M059J (cell line): ENCODE data around the gene KCTD11. TPM values are rescaled to one million over a fixed set of nuclear protein-coding genes. Genes with fewer than 3 reads are reported as not detected.

Experiments used
- DNase-seq: peaks from one replicate; pipeline ENCODE4 v3.0.0-alpha.2; 2012; ENCODE audit warnings: low read depth
- total RNA-seq: library from RNA; depleted of rRNA; stranded (reverse); fragments of >200 nt; shearing (Covaris generic); gene quantifications from 2 replicates; pipeline ENCODE4 v1.2.3, GENCODE V29; 2014; rRNA removed

KCTD11 gene
- total RNA-seq, result 3.5 and 7.1 TPM in 2 replicates

- peak; percentile 91 for DNase-seq
Observed at GRCh38 chr17:7351665-7352502, at the start of gene KCTD11. Gene KCTD11, plus strand, starts transcription at chr17:7352162.

GRCh38 chr17:7304179-7304578 lies 47.8 kb upstream of the KCTD11 start:
- DNase-seq, result no peak

GRCh38 chr17:7306911-7307685 lies 44.9 kb upstream of the KCTD11 start, which contains the start of gene EIF5A:
Gene EIF5A, plus strand, starts transcription at chr17:7307628. Its CDS starts 2,008 bp downstream, at chr17:7309636.
- DNase-seq, result peak; percentile 100

GRCh38 chr17:7307686-7308624 lies 44.0 kb upstream of the KCTD11 start:
- DNase-seq, result peak; percentile 22

GRCh38 chr17:7308625-7309433 lies 43.1 kb upstream of the KCTD11 start:
- peak; percentile 85 for DNase-seq

- DNase-seq, result no peak
Observed at GRCh38 chr17:7309628-7310027, 42.3 kb upstream of the KCTD11 start.

- no peak for DNase-seq
Observed at GRCh38 chr17:7311110-7311705, 40.8 kb upstream of the KCTD11 start.

- DNase-seq, result no peak
Observed at GRCh38 chr17:7312432-7313087, 39.4 kb upstream of the KCTD11 start.

GRCh38 chr17:7313088-7313889 lies 38.7 kb upstream of the KCTD11 start:
- DNase-seq, result peak; percentile 34

- peak; percentile 26 for DNase-seq
Observed at GRCh38 chr17:7313890-7314718, 37.9 kb upstream of the KCTD11 start.

- peak; percentile 81 for DNase-seq
Observed at GRCh38 chr17:7314719-7315569, 37.0 kb upstream of the KCTD11 start, which contains the start of gene GPS2. Gene GPS2, minus strand, starts transcription at chr17:7315360. Its CDS starts 308 bp downstream, at chr17:7315052.

GRCh38 chr17:7315570-7316235 lies 36.3 kb upstream of the KCTD11 start:
- no peak for DNase-seq

GRCh38 chr17:7317161-7317803 lies 34.7 kb upstream of the KCTD11 start:
- no peak for DNase-seq

- DNase-seq, result no peak
Observed at GRCh38 chr17:7318121-7318860, 33.7 kb upstream of the KCTD11 start.

GRCh38 chr17:7321466-7321865 lies 30.5 kb upstream of the KCTD11 start:
- DNase-seq, result no peak
